Right atrium auricular region (tissue), 2 donors: ENCODE results near the gene SLC18A2. TPM values are rescaled to one million over a fixed set of nuclear protein-coding genes. Genes with fewer than 3 reads are reported as not detected.
"Not testable (repeated sequence)": the region's sequence is repeated elsewhere in the genome, so short reads cannot be mapped to it uniquely, and the experiment has no call there.

Experiments
- DNase-seq: peaks from one replicate; pipeline ENCODE4 v3.0.0-alpha.2; 2019; ENCODE audit warnings: low spot score
- H3K27ac ChIP-seq, 2 donors: fragments of 200-600 bp; sonication (generic); 1 replicate in 1 of 2; 2 replicates in 1 of 2; pipeline ENCODE4 v1.5.1; 2016 to 2019
- H3K27me3 ChIP-seq, 2 donors: fragments of 200-600 bp; sonication (generic); one replicate each; pipeline versions ENCODE4 v1.5.1 to v1.6.0; 2017 to 2019
- H3K36me3 ChIP-seq: fragments of 200-600 bp; sonication (generic); one replicate; pipeline ENCODE4 v1.5.1; 2016
- H3K4me1 ChIP-seq, 2 donors: fragments of 200-600 bp; sonication (generic); one replicate each; pipeline versions ENCODE4 v1.5.1 to v1.6.0; 2017 to 2019
- H3K4me3 ChIP-seq, 2 donors: fragments of 200-600 bp; sonication (generic); 1 replicate in 1 of 2; 2 replicates in 1 of 2; pipeline ENCODE4 v1.5.1; 2017 to 2019; ENCODE audit warnings: mild to moderate bottlenecking in 1 of 2, moderate library complexity in 1 of 2
- H3K9me3 ChIP-seq, 2 donors: fragments of 200-600 bp; sonication (generic); one replicate each; pipeline ENCODE4 v1.5.1; 2019
- total RNA-seq, 2 donors: library from RNA; depleted of rRNA; stranded (reverse); fragments of >200 nt; gene quantifications; one replicate each; pipeline ENCODE4 v1.1.0, GENCODE V29; 2016
- TF ChIP-seq, protein P1 (sequence below), 2 donors: fragments of 200-600 bp; sonication (generic); IDR thresholded peaks; one replicate each; pipeline ENCODE4 v1.5.1; 2019; ENCODE audit warnings: antibody characterized with exemption in 2 of 2

Gene SLC18A2
- total RNA-seq, 2 donors from 2014 or later = 0.22 TPM; not detected in 1

DNA sequence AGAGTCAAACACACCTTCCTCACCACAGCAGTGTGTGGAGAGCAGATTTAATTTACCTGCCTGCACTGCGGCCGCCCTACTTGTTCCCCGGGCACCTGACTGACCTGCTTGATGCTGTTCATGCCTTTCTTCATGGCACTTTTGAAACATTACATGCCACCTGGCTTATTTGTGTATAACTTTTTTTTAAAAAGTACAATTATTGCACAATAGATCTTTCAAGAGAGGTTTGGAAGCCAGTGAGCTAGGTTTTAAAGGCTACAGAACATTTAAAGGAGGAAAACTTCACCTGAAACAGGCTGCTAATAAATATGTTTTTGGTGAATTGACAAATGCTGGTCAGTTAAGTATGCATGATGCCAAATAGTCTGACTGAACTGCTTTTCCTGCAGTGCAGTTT lies 33.1 kb downstream of the SLC18A2 start:
- Histone ChIP-seq H3K4me3 (no peak overlapping the region), H3K4me1 (no peaks in the 10 kb centered on the region), H3K27ac (no peak overlapping the region), H3K36me3 (no peaks in the 10 kb centered on the region), H3K27me3 (no peaks in the 10 kb centered on the region), H3K9me3 (no peaks in the 10 kb centered on the region)
- no peak for DNase-seq
- TF ChIP-seq, protein P1, sequence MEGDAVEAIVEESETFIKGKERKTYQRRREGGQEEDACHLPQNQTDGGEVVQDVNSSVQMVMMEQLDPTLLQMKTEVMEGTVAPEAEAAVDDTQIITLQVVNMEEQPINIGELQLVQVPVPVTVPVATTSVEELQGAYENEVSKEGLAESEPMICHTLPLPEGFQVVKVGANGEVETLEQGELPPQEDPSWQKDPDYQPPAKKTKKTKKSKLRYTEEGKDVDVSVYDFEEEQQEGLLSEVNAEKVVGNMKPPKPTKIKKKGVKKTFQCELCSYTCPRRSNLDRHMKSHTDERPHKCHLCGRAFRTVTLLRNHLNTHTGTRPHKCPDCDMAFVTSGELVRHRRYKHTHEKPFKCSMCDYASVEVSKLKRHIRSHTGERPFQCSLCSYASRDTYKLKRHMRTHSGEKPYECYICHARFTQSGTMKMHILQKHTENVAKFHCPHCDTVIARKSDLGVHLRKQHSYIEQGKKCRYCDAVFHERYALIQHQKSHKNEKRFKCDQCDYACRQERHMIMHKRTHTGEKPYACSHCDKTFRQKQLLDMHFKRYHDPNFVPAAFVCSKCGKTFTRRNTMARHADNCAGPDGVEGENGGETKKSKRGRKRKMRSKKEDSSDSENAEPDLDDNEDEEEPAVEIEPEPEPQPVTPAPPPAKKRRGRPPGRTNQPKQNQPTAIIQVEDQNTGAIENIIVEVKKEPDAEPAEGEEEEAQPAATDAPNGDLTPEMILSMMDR (IDR thresholded peaks at IDR 0.05) = no peak

- Histone ChIP-seq H3K27ac (no peak overlapping the region), H3K36me3 (no peaks in the 10 kb centered on the region), H3K4me3 (no peak overlapping the region), H3K27me3 (no peaks in the 10 kb centered on the region), H3K4me1 (no peaks in the 10 kb centered on the region), H3K9me3 (no peaks in the 10 kb centered on the region)
- DNase-seq = no peak
- TF ChIP-seq, protein P1 (IDR thresholded peaks at IDR 0.05) = no peak
Observed at GRCh38 chr10:117274509-117274908, 33.6 kb downstream of the SLC18A2 start.

DNA sequence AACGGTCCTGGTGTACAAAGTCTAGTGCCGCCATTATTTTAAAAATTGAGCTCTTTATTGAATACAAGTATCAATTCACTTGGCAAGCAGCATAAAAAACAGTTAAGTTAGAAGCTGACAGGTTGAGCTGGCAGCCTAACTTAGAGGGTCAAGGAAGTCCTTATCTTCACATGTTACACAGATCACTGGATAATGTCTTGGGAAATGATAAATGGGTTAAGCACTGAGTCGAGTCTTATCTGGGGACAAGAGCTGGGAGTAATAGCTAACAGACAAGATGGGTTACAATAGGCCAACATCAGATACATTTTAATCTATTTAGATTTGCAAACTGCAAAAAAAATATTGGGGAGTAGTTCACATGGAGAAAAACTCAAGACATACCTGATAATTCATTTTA lies 34.2 kb downstream of the SLC18A2 start:
- Histone ChIP-seq H3K27ac (no peak overlapping the region), H3K36me3 (no peaks in the 10 kb centered on the region), H3K27me3 (no peaks in the 10 kb centered on the region), H3K9me3 (no peaks in the 10 kb centered on the region), H3K4me1 (no peaks in the 10 kb centered on the region), H3K4me3 (no peak overlapping the region)
- TF ChIP-seq, protein P1 (IDR thresholded peaks at IDR 0.05) = no peak
- no peak for DNase-seq

- no peaks in the 10 kb centered on the region for H3K36me3 ChIP-seq
- H3K4me1 ChIP-seq = no peaks in the 10 kb centered on the region
- TF ChIP-seq, protein P1 (IDR thresholded peaks at IDR 0.05) = no peak
- H3K27ac ChIP-seq = no peak overlapping the region
- no peak for DNase-seq
- H3K27me3 ChIP-seq = no peaks in the 10 kb centered on the region
- H3K4me3 ChIP-seq = no peak overlapping the region
- H3K9me3 ChIP-seq = no peaks in the 10 kb centered on the region
Observed at GRCh38 chr10:117277675-117278074, 36.8 kb downstream of the SLC18A2 start.

DNA sequence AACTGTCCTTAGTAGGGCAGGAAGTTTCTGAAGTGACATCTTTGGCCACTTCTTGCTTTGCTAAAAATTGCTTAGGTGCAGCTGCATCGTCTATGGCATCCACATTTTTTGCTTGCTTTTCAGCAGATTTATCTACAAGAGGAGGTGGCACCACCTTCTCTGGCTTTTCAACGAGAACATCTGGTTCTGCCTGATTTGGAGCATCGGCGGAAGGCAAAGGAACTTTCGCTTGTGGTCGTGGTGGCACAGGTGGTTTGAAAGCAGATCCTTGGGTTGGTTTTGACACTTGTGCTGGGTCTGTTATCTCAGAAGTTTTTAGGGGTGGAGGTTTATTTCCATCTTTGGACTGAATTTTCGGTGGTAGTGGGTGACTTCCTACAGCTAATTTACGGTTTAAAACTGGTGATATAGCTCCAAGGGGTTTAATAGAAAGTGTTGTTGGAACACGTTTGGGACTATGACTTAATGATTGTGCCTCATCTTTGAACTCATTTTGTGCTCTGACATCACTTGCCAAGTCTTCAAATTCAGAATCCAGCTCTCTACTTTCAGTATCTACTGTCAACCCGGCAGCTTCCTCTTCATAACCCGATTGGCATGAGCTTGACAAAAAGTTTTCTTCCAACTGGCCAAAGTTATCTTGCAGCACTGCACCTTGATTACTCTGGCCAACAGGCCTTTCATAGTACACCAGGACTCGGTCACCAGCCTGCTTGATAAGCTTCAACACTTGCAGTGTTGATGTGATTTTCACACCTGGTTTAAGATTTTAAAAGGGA lies 44.0 kb downstream of the SLC18A2 start:
- Histone ChIP-seq H3K27me3 (no peaks in the 10 kb centered on the region), H3K4me1 (no peaks in the 10 kb centered on the region), H3K4me3 (no peak overlapping the region), H3K36me3 (peaks cover 17% of the 10 kb centered on the region), H3K9me3 (no peaks in the 10 kb centered on the region), H3K27ac (no peak overlapping the region)
- TF ChIP-seq, protein P1 (IDR thresholded peaks at IDR 0.05) = no peak
- no peak for DNase-seq

DNA sequence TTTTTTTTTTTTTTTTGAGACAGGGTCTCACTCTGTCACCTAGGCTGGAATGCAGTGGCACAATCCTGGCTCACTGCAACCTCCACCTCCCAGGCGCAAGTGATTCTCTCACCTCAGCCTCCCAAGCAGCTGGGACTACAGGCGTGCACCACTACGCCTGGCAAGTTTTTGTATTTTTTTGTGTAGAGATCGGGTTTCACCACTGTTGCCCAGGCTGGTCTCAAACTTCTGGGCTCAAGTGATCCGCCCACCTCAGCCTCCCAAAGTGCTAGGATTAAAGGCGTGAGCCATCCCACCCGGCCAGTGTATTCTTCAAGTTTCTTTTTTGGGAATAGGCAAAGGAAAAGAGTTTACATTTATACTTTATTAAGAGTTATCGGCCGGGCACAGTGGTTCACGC lies 50.0 kb downstream of the SLC18A2 start:
- not testable (repeated sequence) for H3K4me3 ChIP-seq, H3K27me3 ChIP-seq, H3K9me3 ChIP-seq, H3K36me3 ChIP-seq, H3K4me1 ChIP-seq, DNase-seq, H3K27ac ChIP-seq
